SK-N-SH (cell line): ENCODE measurements around the gene PELI3. TPM values are rescaled to one million over a fixed set of nuclear protein-coding genes. Genes with fewer than 3 reads are reported as not detected.

Experiments used
- CTCF ChIA-PET: fragments of 300-600, 350-600 bp; formaldehyde crosslinking; extraction: SDS; loops from one replicate; lab custom pipeline; 2021; lab: Yijun Ruan, JAX
- POLR2A ChIA-PET: fragments of 350-600 bp; sonication (Branson Sonifier 250); formaldehyde crosslinking; extraction: SDS; loops from one replicate; lab custom pipeline; 2020; ENCODE audit warnings: antibody characterized with exemption, inconsistent platforms; lab: Yijun Ruan, JAX
- DNase-seq: peaks from one replicate; pipeline ENCODE4 v3.0.0; 2012
- H2AFZ ChIP-seq: fragments of 200-600 bp; sonication (generic); 2 replicates; pipeline ENCODE4 v1.8.1; 2016; ENCODE audit warnings: antibody characterized with exemption, mild to moderate bottlenecking, low read depth
- H3F3A ChIP-seq: fragments of 200-600 bp; sonication (generic); replicated peaks from 2 replicates; pipeline ENCODE3; 2016; ENCODE audit warnings: antibody characterized with exemption, mild to moderate bottlenecking; ENCODE audit not compliant: insufficient read depth
- H3K27ac ChIP-seq, 2 experiments: fragments of 200-500 bp in 1 of 2; fragments of 200-600 bp in 1 of 2; sonication (Bioruptor generic) in 1 of 2; sonication (generic), shearing (Covaris generic) in 1 of 2; 2 replicates each; pipeline versions ENCODE4 v1.5.1 to v1.6.1; 2014 to 2016; ENCODE audit warnings: low read depth in 2 of 2, inconsistent platforms in 1 of 2, low read length in 1 of 2, mild to moderate bottlenecking in 1 of 2, mixed read lengths in 1 of 2
- H3K27me3 ChIP-seq: fragments of 200-600 bp; sonication (generic), shearing (Covaris generic); 2 replicates; pipeline ENCODE4 v1.6.1; 2016; ENCODE audit warnings: mixed run types; ENCODE audit not compliant: insufficient read depth
- H3K36me3 ChIP-seq, 2 experiments: fragments of 200-500 bp in 1 of 2; fragments of 200-600 bp in 1 of 2; sonication (Bioruptor generic) in 1 of 2; sonication (generic) in 1 of 2; replicated peaks in 1 of 2; 2 replicates each; pipeline versions ENCODE3 to v1.5.1; 2014 to 2016; ENCODE audit warnings: low read length in 1 of 2, mild to moderate bottlenecking in 1 of 2; ENCODE audit not compliant: insufficient read depth in 2 of 2, control insufficient read depth in 1 of 2
- H3K4me1 ChIP-seq, 2 experiments: fragments of 200-500 bp in 1 of 2; fragments of 200-600 bp in 1 of 2; sonication (Bioruptor generic) in 1 of 2; sonication (generic), shearing (Covaris generic) in 1 of 2; 2 replicates each; pipeline versions ENCODE4 v1.5.1 to v1.6.1; 2014 to 2016; ENCODE audit warnings: low read depth in 1 of 2, low read length in 1 of 2, mixed run types in 1 of 2; ENCODE audit not compliant: insufficient read depth in 2 of 2, control insufficient read depth in 1 of 2
- H3K4me2 ChIP-seq: fragments of 200-600 bp; sonication (generic), shearing (Covaris generic); 2 replicates; pipeline ENCODE4 v1.6.1; 2017; ENCODE audit warnings: mixed run types
- H3K4me3 ChIP-seq, 2 experiments: fragments of 200-500 bp in 1 of 2; fragments of 200-600 bp in 1 of 2; sonication (Bioruptor generic) in 1 of 2; sonication (generic), shearing (Covaris generic) in 1 of 2; 2 replicates each; pipeline versions ENCODE4 v1.5.1 to v1.8.1; 2014 to 2016; ENCODE audit warnings: low read depth in 2 of 2, inconsistent platforms in 1 of 2, low read length in 1 of 2, mild to moderate bottlenecking in 1 of 2, mixed read lengths in 1 of 2, moderate library complexity in 1 of 2
- H3K79me2 ChIP-seq: fragments of 200-600 bp; sonication (generic); 2 replicates; pipeline ENCODE4 v1.8.1; 2017; ENCODE audit warnings: mild to moderate bottlenecking; ENCODE audit not compliant: insufficient read depth
- H3K9ac ChIP-seq: fragments of 200-600 bp; sonication (generic); 2 replicates; pipeline ENCODE4 v1.6.1; 2017; ENCODE audit warnings: mixed run types
- H3K9me2 ChIP-seq: fragments of 200-600 bp; sonication (generic); 2 replicates; pipeline ENCODE4 v1.6.1; 2017; ENCODE audit warnings: mixed run types
- H3K9me3 ChIP-seq: fragments of 200-600 bp; sonication (generic); 2 replicates; pipeline ENCODE4 v1.6.1; 2017; ENCODE audit warnings: mixed run types, mild to moderate bottlenecking, moderate library complexity
- H4K20me1 ChIP-seq: fragments of 200-600 bp; sonication (generic); 2 replicates; pipeline ENCODE4 v1.6.1; 2017; ENCODE audit warnings: mild to moderate bottlenecking, mixed run types; ENCODE audit not compliant: insufficient read depth
- CHD2 ChIP-seq: fragments of 150-350 bp; IDR thresholded peaks from 2 replicates; pipeline ENCODE4 v1.6.1; 2018; ENCODE audit warnings: low read length; ENCODE audit not compliant: partially characterized antibody
- ELF1 ChIP-seq: IDR thresholded peaks from 2 replicates; pipeline ENCODE4 v1.4.0; 2012
- EP300 ChIP-seq, 2 experiments: IDR thresholded peaks; 2 replicates each; pipeline versions ENCODE4 v1.4.0 to v1.6.1; 2012; ENCODE audit warnings: borderline replicate concordance in 1 of 2, low read depth in 1 of 2, low read length in 1 of 2
- EZH2phosphoT487 ChIP-seq: fragments of 200-600 bp; sonication (generic); IDR thresholded peaks from 2 replicates; pipeline ENCODE4 v1.6.1; 2017; ENCODE audit warnings: low read depth, mixed run types, mild to moderate bottlenecking, antibody characterized with exemption, moderate library complexity, borderline replicate concordance
- FOSL2 ChIP-seq: IDR thresholded peaks from 2 replicates; pipeline ENCODE4 v1.4.0; 2012; ENCODE audit warnings: low read depth, mild to moderate bottlenecking, moderate library complexity, borderline replicate concordance
- FOXJ3 ChIP-seq: sonication (generic); formaldehyde crosslinking; IDR thresholded peaks from 2 replicates; pipeline ENCODE4 v1.5.1; 2020; ENCODE audit warnings: mild to moderate bottlenecking, missing genetic modification reagents
- GABPA ChIP-seq: IDR thresholded peaks from 2 replicates; pipeline ENCODE4 v1.4.0; 2012; ENCODE audit warnings: low read depth, mild to moderate bottlenecking
- IRF3 ChIP-seq: fragments of 150-350 bp; IDR thresholded peaks from 2 replicates; pipeline ENCODE4 v1.6.1; 2016; ENCODE audit warnings: mild to moderate bottlenecking, low read depth, low read length
- MAX ChIP-seq: IDR thresholded peaks from 2 replicates; pipeline ENCODE4 v1.4.0; 2012; ENCODE audit warnings: low read depth
- MEF2A ChIP-seq: IDR thresholded peaks from 2 replicates; pipeline ENCODE4 v1.4.0; 2012; ENCODE audit warnings: low read depth, borderline replicate concordance
- MXI1 ChIP-seq: IDR thresholded peaks from 2 replicates; pipeline ENCODE4 v1.6.1; 2012; ENCODE audit warnings: mild to moderate bottlenecking, low read depth, low read length, improper control_type of control experiment
- PBX3 ChIP-seq: IDR thresholded peaks from 2 replicates; pipeline ENCODE4; 2012
- POLR2AphosphoS5 ChIP-seq: IDR thresholded peaks from 2 replicates; pipeline ENCODE4 v1.6.1; 2012; ENCODE audit warnings: low read depth, low read length
- RAD21 ChIP-seq: IDR thresholded peaks from 2 replicates; pipeline ENCODE4 v1.6.1; 2012; ENCODE audit warnings: mild to moderate bottlenecking, low read length
- RCOR1 ChIP-seq: fragments of 150-350 bp; IDR thresholded peaks from 2 replicates; pipeline ENCODE4 v1.6.1; 2017; ENCODE audit warnings: antibody characterized with exemption, low read length
- REST ChIP-seq: IDR thresholded peaks from 2 replicates; pipeline ENCODE4 v1.6.1; 2012; ENCODE audit warnings: mild to moderate bottlenecking, low read depth, low read length, moderate library complexity
- RXRA ChIP-seq: IDR thresholded peaks from 2 replicates; pipeline ENCODE4 v1.4.0; 2012; ENCODE audit warnings: low read depth, mild to moderate bottlenecking, borderline replicate concordance
- SMC3 ChIP-seq: IDR thresholded peaks from 2 replicates; pipeline ENCODE4 v1.6.1; 2012; ENCODE audit warnings: low read depth, low read length, improper control_type of control experiment
- TCF12 ChIP-seq: IDR thresholded peaks from 2 replicates; pipeline ENCODE4 v1.4.0; 2012
- YY1 ChIP-seq: IDR thresholded peaks from 2 replicates; pipeline ENCODE4 v1.4.0; 2012; ENCODE audit warnings: low read depth, mild to moderate bottlenecking
- ZBTB33 ChIP-seq: IDR thresholded peaks from 2 replicates; pipeline ENCODE4 v1.4.0; 2012; ENCODE audit warnings: low read depth, borderline replicate concordance
- WGBS: methylation state at CpG from one replicate; pipeline ENCODE4 v1.1.6; 2017; ENCODE audit warnings: low lambda C conversion rate; 5-methylcytosine and 5-hydroxymethylcytosine counted together
- polyA plus RNA-seq, 3 experiments: library from polyadenylated mRNA; depleted of rRNA; stranded (reverse); fragments of >200 nt; gene quantifications; 2 replicates each; pipeline ENCODE4 v1.2.3, GENCODE V29; 2012

Gene PELI3
- polyA plus RNA-seq, 1 of the 3 experiments (the other 2 are of a cell fraction), result 7.0 TPM

GRCh38 chr11:66448523-66448922 is 18.2 kb upstream of the PELI3 start:
- no peaks in the 10 kb centered on the region for H3K4me1 ChIP-seq
- H3K27ac ChIP-seq, result no peak overlapping the region
- ChIA-PET CTCF (no interaction called here), POLR2A (no interaction called here)
- H3K9ac ChIP-seq, result no peak overlapping the region
- no peaks in the 10 kb centered on the region for H3K36me3 ChIP-seq
- H3K9me2 ChIP-seq, result no peaks in the 10 kb centered on the region
- no peak overlapping the region for H3K4me3 ChIP-seq
- peaks cover 9% of the 10 kb centered on the region for H3K27me3 ChIP-seq
- no peaks in the 10 kb centered on the region for H3F3A ChIP-seq
- no peak overlapping the region for H2AFZ ChIP-seq
- H4K20me1 ChIP-seq, result no peaks in the 10 kb centered on the region
- TF ChIP-seq POLR2AphosphoS5 (no peak), MEF2A (no peak), SMC3 (no peak), GABPA (no peak), YY1 (no peak), RAD21 (no peak), RXRA (no peak), FOSL2 (no peak), FOXJ3 (CRISPR knock-in tag) (no peak), EZH2phosphoT487 (no peak), TCF12 (no peak), RCOR1 (no peak), EP300 (IDR thresholded peaks at IDR 0.05; ENCODE audit: borderline replicate concordance in 1 of 2, low read depth in 1 of 2, low read length in 1 of 2) (no peak), MXI1 (no peak)
- no peaks in the 10 kb centered on the region for H3K79me2 ChIP-seq
- no peaks in the 10 kb centered on the region for H3K9me3 ChIP-seq
- H3K4me2 ChIP-seq, result no peak overlapping the region
- WGBS, result 9% methylated on average over 4 of the region's 4 CpGs
- DNase-seq, result no peak

GRCh38 chr11:66450560-66450959 is 16.1 kb upstream of the PELI3 start:
- TF ChIP-seq CHD2 (no peak), PBX3 (no peak), ELF1 (no peak), MXI1 (no peak), ZBTB33 (no peak), MAX (no peak), FOXJ3 (CRISPR knock-in tag) (no peak), TCF12 (no peak), GABPA (no peak), REST (no peak), RCOR1 (no peak), IRF3 (no peak), FOSL2 (no peak)
- Histone ChIP-seq H4K20me1 (no peaks in the 10 kb centered on the region), H3F3A (no peaks in the 10 kb centered on the region), H3K4me3 (no peak overlapping the region), H3K27ac (no peak overlapping the region), H3K79me2 (no peaks in the 10 kb centered on the region), H3K4me2 (no peak overlapping the region), H3K9me2 (no peaks in the 10 kb centered on the region), H3K9me3 (no peaks in the 10 kb centered on the region), H2AFZ (no peak overlapping the region), H3K36me3 (no peaks in the 10 kb centered on the region), H3K9ac (no peak overlapping the region), H3K4me1 (no peaks in the 10 kb centered on the region), H3K27me3 (peaks cover 9% of the 10 kb centered on the region)
- ChIA-PET POLR2A (no interaction called here), CTCF (no interaction called here)
- WGBS, result 7% methylated on average over 4 of the region's 4 CpGs
- DNase-seq, result no peak
